ENCODE data around the gene LMF1. TPM values are rescaled to one million over a fixed set of nuclear protein-coding genes. Genes with fewer than 3 reads are reported as not detected.
A peak's percentile ranks its signal among the peaks of the same experiment; 100 is the strongest.
"Not testable (repeated sequence)": the region's sequence is repeated elsewhere in the genome, so short reads cannot be mapped to it uniquely, and the experiment has no call there.

LMF1 gene
- total RNA-seq, 6 experiments from 2014 or later: 10.9 to 20.0 (median 13.8) TPM

DNA sequence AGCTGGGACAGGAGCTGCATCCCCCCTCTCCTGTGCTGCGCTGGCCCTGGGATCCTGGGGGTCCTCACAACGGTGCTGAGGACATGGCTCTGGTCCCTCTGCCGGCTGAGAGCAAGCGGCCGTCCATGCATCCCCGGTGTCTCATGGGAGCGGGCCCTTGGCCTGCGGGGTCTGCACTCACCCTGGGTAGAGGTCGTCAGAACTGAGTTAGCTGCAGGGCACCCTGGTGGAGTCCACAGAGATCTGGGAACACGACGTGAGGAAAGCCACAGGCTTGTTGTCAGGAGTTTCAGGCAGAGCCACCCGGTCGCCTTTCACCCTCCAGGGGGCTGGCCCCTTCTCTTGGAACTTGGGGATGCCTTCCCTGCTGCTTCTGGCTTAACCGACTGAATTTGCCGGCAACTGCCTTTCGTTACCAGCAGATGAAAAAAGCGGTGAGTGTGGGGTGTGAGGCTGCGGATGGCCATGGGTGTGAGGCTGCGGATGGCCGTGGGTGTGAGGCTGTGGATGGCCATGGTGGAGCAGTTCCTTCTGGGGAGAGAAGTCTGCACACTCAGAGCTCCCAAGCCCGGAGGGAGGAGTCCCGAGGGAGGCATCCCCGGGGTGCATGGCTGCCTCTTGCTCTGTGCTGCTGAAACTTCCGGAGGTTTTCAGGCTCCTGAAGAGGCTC lies 81.7 kb downstream of the LMF1 start:
- H3K9me3 ChIP-seq: peaks cover 0 to 4% (median 0%) of the 10 kb centered on the region in 4 donors
- H3K27ac ChIP-seq: no peak overlapping the region
- H3K4me1 ChIP-seq: no peaks in the 10 kb centered on the region
- H3K4me3 ChIP-seq: no peak overlapping the region
- peak in 2 of 3 donors; percentile 17 to 42 for DNase-seq
- no CpG with 5 or more reads among the region's 24 CpGs for whole genome bisulfite sequencing (ENCODE audit: insufficient coverage, low coverage, low lambda C conversion rate, missing lambda C conversion rate)
- no peaks in the 10 kb centered on the region for H3K36me3 ChIP-seq
- no peak for TF ChIP-seq POLR2A (IDR thresholded peaks at IDR 0.05)
- TF ChIP-seq, protein P1, sequence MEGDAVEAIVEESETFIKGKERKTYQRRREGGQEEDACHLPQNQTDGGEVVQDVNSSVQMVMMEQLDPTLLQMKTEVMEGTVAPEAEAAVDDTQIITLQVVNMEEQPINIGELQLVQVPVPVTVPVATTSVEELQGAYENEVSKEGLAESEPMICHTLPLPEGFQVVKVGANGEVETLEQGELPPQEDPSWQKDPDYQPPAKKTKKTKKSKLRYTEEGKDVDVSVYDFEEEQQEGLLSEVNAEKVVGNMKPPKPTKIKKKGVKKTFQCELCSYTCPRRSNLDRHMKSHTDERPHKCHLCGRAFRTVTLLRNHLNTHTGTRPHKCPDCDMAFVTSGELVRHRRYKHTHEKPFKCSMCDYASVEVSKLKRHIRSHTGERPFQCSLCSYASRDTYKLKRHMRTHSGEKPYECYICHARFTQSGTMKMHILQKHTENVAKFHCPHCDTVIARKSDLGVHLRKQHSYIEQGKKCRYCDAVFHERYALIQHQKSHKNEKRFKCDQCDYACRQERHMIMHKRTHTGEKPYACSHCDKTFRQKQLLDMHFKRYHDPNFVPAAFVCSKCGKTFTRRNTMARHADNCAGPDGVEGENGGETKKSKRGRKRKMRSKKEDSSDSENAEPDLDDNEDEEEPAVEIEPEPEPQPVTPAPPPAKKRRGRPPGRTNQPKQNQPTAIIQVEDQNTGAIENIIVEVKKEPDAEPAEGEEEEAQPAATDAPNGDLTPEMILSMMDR (IDR thresholded peaks at IDR 0.05): no peak
- intact Hi-C loops (cut with DNase I): no loop called here
- H3K27me3 ChIP-seq: no peaks in the 10 kb centered on the region
- ATAC-seq: no peak

DNA sequence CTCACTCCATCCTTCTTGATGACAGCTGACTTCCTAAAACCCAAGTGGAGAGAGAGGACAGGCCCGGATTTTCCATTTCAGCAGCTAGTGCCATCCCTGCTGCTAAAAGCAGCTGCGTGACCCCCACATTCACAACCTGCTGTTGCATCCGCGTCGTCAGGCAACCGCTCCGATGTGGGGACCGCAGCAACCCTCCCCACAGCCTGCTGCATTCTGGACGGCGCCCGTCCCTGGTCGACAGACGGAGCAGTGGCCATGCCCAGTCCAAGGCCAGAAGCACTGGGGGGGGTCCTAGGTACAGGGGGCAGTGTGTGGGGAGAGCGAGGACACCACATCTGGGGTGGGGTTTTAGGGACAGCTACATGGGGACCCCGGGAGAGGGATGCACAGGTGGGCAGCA lies 82.3 kb downstream of the LMF1 start:
- not testable (repeated sequence) for H3K36me3 ChIP-seq

DNA sequence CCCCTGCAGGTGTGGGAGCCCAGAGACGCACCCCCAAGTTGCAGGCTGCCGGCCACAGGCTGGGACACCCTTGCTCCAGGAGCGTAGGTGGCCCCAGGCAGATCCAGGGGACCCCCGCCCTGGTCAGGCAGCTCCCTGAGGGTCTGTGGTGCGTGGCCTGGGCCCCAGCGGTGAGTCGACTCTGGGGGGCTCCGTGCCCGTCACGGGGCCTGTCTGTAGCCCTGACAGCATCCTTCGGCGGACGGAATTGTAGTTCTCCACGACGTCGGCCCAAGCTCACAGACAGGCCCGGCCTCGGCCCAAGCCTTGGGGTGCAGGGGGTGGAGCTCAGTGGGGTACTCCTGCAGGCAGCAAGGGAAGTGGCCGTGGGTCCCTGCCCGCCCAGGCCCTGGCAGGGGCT lies 82.9 kb downstream of the LMF1 start:
- TF ChIP-seq, protein P1 (IDR thresholded peaks at IDR 0.05): no peak
- no peak for TF ChIP-seq POLR2A (IDR thresholded peaks at IDR 0.05)
- Histone ChIP-seq H3K36me3 (no peaks in the 10 kb centered on the region), H3K27ac (no peak overlapping the region), H3K4me1 (no peaks in the 10 kb centered on the region), H3K4me3 (no peak overlapping the region), H3K27me3 (no peaks in the 10 kb centered on the region), H3K9me3 (peaks cover 0 to 6% (median 0%) of the 10 kb centered on the region in 4 donors)
- DNase-seq (peak in 2 of 3 donors; percentile 22 to 51), ATAC-seq (peak in 1 of 4 donors; percentile 3)
- intact Hi-C loops (cut with DNase I): no loop called here
- WGBS (ENCODE audit: insufficient coverage, low coverage, low lambda C conversion rate, missing lambda C conversion rate): no CpG with 5 or more reads among the region's 20 CpGs

More for the DNA sequence above, 82.3 kb downstream of the LMF1 start:
- H3K4me3 ChIP-seq; intact Hi-C loops (cut with DNase I); H3K27me3 ChIP-seq; ATAC-seq; H3K4me1 ChIP-seq; H3K9me3 ChIP-seq; H3K27ac ChIP-seq: not testable (repeated sequence)
- WGBS (ENCODE audit: insufficient coverage, low coverage, low lambda C conversion rate, missing lambda C conversion rate): 95% methylated on average over 5 of the region's 15 CpGs
- peak in 2 of 3 donors; percentile 11 to 43 for DNase-seq

DNA sequence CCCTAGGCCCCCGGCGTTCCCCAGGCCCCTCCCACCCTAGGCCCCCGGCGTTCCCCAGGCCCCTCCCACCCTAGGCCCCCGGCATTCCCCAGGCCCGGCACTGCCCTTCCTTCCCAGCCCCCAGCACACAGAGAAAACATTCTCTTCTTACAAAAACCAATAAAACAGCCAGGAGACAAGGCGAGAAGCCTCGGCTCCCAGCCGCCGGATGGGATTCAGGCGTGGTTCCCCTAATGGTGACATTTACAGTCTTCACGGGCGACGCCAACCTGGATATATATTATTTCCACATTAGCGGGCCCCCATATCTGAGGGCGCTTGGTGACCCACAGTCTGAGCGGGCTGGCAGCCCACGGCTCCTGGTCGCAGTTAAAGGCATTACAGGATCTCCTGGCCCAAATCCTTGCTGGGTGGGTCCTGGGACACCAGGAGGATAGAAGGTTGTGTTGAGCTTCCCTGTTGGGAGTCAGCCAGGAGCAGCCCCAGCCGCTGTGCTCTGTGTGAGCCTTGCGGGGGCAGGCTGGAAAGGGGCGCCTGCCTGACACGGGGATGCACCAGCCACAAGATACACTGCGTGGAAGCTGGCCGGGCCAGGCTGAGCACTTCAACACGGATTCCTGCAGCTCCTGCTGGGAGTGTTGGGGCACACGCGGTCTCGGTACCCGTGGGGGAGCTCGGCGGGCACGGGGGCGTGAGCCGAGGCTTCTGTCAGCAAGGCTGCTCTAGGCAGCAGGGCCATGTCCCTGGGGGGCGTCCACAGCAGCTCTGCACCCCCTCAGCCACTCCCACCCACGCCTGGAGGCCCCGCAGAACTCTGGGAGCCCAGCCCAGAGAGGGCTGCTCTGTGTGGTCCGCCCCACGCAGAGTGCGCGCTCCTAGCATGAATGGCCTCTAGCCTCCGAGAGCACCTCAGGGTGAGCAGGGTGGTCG lies 83.7 kb downstream of the LMF1 start:
- H3K27me3 ChIP-seq: no peaks in the 10 kb centered on the region
- intact Hi-C loops (cut with DNase I): no loop called here
- H3K4me3 ChIP-seq: no peak overlapping the region
- peak in 1 of 4 donors; percentile 4 for ATAC-seq
- DNase-seq: peak in 2 of 3 donors; percentile 13 to 45
- no peaks in the 10 kb centered on the region for H3K4me1 ChIP-seq
- TF ChIP-seq POLR2A (IDR thresholded peaks at IDR 0.05): no peak
- TF ChIP-seq, protein P1 (IDR thresholded peaks at IDR 0.05): no peak
- H3K36me3 ChIP-seq: no peaks in the 10 kb centered on the region
- H3K27ac ChIP-seq: no peak overlapping the region
- WGBS (ENCODE audit: insufficient coverage, low coverage, low lambda C conversion rate, missing lambda C conversion rate): 39% methylated on average over 10 of the region's 44 CpGs
- peaks cover 0 to 6% (median 0%) of the 10 kb centered on the region in 4 donors for H3K9me3 ChIP-seq
